Panc1 (cell line): Measurements from ENCODE around the gene INTS1. TPM values are rescaled to one million over a fixed set of nuclear protein-coding genes. Genes with fewer than 3 reads are reported as not detected.

Experiments used
- ATAC-seq: fragments of 200-7000 bp; cut with Tn5 transposase; 2 replicates; pipeline ENCODE4 v1.9.1; 2020; ENCODE audit warnings: mild to moderate bottlenecking, moderate library complexity
- BruUV-seq: library from RNA; stranded (reverse); fragments of 400-500 nt; replicated peaks from 2 replicates; lab custom pipeline; 2021; lab: Mats Ljungman, UMichigan
- CTCF ChIA-PET: fragments of 300-600 bp; sonication (Branson Sonifier 250); formaldehyde crosslinking; loops from one replicate; lab custom pipeline; 2022; ENCODE audit warnings: antibody characterized with exemption; lab: Charles Lee
- POLR2A ChIA-PET: fragments of 300-600 bp; sonication (Branson Sonifier 250); formaldehyde crosslinking; loops from one replicate; lab custom pipeline; 2022; ENCODE audit warnings: antibody characterized with exemption; lab: Charles Lee
- DNase-seq: peaks from one replicate; pipeline ENCODE4 v3.0.0-alpha.2; 2010; ENCODE audit warnings: low read depth, low spot score
- H3K27ac ChIP-seq: 2 replicates; pipeline ENCODE4 v1.5.1; 2011; ENCODE audit warnings: mild to moderate bottlenecking, low read length, inconsistent platforms
- H3K27me3 ChIP-seq: fragments of 200-500 bp; sonication (Bioruptor generic); 2 replicates; pipeline ENCODE4 v1.6.0; 2014; ENCODE audit warnings: low read length, inconsistent platforms; ENCODE audit not compliant: control insufficient read depth, insufficient read depth
- H3K36me3 ChIP-seq: fragments of 200-500 bp; sonication (Bioruptor generic); 2 replicates; pipeline ENCODE4 v1.5.1; 2014; ENCODE audit warnings: inconsistent platforms, mild to moderate bottlenecking, low read length, moderate library complexity; ENCODE audit not compliant: control insufficient read depth, insufficient read depth
- H3K4me1 ChIP-seq: 2 replicates; pipeline ENCODE4 v1.5.1; 2011; ENCODE audit warnings: inconsistent platforms, mild to moderate bottlenecking, low read length, moderate library complexity; ENCODE audit not compliant: control insufficient read depth, insufficient read depth
- H3K4me3 ChIP-seq, 2 experiments: 2 replicates each; pipeline ENCODE4 v1.5.1; 2011 to 2012; ENCODE audit warnings: low read depth in 2 of 2, low read length in 2 of 2, mild to moderate bottlenecking in 2 of 2, inconsistent platforms in 1 of 2, moderate library complexity in 1 of 2
- H3K9me3 ChIP-seq: fragments of 200-500 bp; sonication (Bioruptor generic); 2 replicates; pipeline ENCODE4 v1.5.1; 2014; ENCODE audit warnings: low read depth, mild to moderate bottlenecking, inconsistent platforms, low read length, moderate library complexity; ENCODE audit not compliant: control insufficient read depth, insufficient read depth
- POLR2AphosphoS5 ChIP-seq: IDR thresholded peaks from 2 replicates; pipeline ENCODE4 v1.6.1; 2012; ENCODE audit warnings: mild to moderate bottlenecking, low read depth, low read length, moderate library complexity
- SIN3A ChIP-seq: IDR thresholded peaks from 2 replicates; pipeline ENCODE4 v1.6.1; 2012; ENCODE audit warnings: low read depth, mild to moderate bottlenecking, low read length, moderate library complexity, borderline replicate concordance; ENCODE audit not compliant: insufficient read depth
- TCF7L2 ChIP-seq: IDR thresholded peaks from 2 replicates; pipeline ENCODE4 v1.6.1; 2011; ENCODE audit warnings: mild to moderate bottlenecking, low read depth, low read length, inconsistent platforms
- in situ Hi-C: cut with HindIII; loops from 2 replicates; pipeline ENCODE4 v1.10.0; 2016; ENCODE audit warnings: low sequenced_read_pairs, low pct_unique_long_range_greater_than_20kb
- intact Hi-C: fragments of 100-400 bp; cut with micrococcal nuclease; formaldehyde crosslinking; loops from one replicate; pipeline ENCODE4 v1.10.0; 2022; ENCODE audit not compliant: unreplicated experiment
- total RNA-seq: library from RNA; stranded (reverse); gene quantifications from one replicate; pipeline ENCODE4 v1.2.1, GENCODE V29; 2021; ENCODE audit not compliant: unreplicated experiment
- TF ChIP-seq, protein P1 (sequence below): fragments of 450-650 bp; IDR thresholded peaks from 2 replicates; pipeline ENCODE4 v1.5.1; 2017; ENCODE audit warnings: mild to moderate bottlenecking
- TF ChIP-seq, protein P2 (sequence below), 2 experiments: IDR thresholded peaks; 2 replicates each; pipeline ENCODE4 v1.6.1; 2011 to 2012; ENCODE audit warnings: low read depth in 2 of 2, control low read depth in 1 of 2, low read length in 1 of 2, mild to moderate bottlenecking in 1 of 2, moderate library complexity in 1 of 2; ENCODE audit not compliant: insufficient read depth in 1 of 2

INTS1 gene
- total RNA-seq, 1 experiment from 2014 or later: 173 TPM

DNA sequence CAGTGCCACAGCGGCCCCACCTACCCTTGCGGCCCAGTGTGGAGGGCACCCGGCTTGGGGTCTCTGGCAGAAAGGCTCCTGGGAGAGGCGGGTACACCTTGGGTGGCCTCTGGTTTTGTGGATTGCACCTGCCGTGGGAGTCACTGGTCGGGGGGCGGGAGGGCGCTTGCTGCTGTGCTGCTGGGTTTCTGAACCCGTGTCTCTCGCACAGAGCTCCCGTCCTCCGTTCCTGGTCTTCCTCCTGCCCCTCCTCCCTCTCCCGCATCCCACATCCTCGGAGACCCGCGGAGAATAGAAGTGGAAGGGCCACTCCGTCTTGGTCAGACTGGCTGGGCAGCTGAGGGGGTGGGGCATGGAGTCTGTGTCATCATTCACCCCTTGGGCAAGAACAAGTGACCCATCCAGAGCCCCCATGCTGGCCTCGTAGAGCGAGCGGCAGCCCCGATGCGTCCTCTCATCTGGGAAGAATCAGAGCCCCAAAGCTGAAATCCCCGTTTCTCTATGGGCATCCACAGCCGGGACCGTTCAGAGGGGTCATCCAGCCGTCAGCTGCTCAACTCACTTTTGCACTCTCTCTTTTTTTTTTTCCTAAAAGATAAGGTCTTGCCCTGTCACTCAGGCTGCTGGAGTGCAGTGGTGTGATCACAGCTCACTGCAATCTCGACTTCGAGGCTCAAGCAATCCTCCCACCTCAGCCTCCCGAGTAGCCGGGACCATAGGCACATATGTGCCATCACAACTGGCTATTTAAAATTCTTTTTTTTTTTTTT lies 30.3 kb upstream of the INTS1 start:
- TF ChIP-seq TCF7L2: no peak
- TF ChIP-seq, protein P1, sequence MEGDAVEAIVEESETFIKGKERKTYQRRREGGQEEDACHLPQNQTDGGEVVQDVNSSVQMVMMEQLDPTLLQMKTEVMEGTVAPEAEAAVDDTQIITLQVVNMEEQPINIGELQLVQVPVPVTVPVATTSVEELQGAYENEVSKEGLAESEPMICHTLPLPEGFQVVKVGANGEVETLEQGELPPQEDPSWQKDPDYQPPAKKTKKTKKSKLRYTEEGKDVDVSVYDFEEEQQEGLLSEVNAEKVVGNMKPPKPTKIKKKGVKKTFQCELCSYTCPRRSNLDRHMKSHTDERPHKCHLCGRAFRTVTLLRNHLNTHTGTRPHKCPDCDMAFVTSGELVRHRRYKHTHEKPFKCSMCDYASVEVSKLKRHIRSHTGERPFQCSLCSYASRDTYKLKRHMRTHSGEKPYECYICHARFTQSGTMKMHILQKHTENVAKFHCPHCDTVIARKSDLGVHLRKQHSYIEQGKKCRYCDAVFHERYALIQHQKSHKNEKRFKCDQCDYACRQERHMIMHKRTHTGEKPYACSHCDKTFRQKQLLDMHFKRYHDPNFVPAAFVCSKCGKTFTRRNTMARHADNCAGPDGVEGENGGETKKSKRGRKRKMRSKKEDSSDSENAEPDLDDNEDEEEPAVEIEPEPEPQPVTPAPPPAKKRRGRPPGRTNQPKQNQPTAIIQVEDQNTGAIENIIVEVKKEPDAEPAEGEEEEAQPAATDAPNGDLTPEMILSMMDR: no peak
- TF ChIP-seq SIN3A: no peak
- TF ChIP-seq POLR2AphosphoS5: no peak
- TF ChIP-seq, protein P2, sequence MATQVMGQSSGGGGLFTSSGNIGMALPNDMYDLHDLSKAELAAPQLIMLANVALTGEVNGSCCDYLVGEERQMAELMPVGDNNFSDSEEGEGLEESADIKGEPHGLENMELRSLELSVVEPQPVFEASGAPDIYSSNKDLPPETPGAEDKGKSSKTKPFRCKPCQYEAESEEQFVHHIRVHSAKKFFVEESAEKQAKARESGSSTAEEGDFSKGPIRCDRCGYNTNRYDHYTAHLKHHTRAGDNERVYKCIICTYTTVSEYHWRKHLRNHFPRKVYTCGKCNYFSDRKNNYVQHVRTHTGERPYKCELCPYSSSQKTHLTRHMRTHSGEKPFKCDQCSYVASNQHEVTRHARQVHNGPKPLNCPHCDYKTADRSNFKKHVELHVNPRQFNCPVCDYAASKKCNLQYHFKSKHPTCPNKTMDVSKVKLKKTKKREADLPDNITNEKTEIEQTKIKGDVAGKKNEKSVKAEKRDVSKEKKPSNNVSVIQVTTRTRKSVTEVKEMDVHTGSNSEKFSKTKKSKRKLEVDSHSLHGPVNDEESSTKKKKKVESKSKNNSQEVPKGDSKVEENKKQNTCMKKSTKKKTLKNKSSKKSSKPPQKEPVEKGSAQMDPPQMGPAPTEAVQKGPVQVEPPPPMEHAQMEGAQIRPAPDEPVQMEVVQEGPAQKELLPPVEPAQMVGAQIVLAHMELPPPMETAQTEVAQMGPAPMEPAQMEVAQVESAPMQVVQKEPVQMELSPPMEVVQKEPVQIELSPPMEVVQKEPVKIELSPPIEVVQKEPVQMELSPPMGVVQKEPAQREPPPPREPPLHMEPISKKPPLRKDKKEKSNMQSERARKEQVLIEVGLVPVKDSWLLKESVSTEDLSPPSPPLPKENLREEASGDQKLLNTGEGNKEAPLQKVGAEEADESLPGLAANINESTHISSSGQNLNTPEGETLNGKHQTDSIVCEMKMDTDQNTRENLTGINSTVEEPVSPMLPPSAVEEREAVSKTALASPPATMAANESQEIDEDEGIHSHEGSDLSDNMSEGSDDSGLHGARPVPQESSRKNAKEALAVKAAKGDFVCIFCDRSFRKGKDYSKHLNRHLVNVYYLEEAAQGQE (IDR thresholded peaks at IDR 0.05; ENCODE audit: insufficient read depth in 1 of 2, low read depth in 2 of 2, low read length in 1 of 2): no peak
- Histone ChIP-seq H3K4me3 (peak overlapping the region; percentile 71 to 86), H3K9me3 (no peaks in the 10 kb centered on the region), H3K27me3 (no peaks in the 10 kb centered on the region), H3K36me3 (no peaks in the 10 kb centered on the region; the same call in 1 of the 2 replicates), H3K27ac (peak overlapping the region; percentile 88), H3K4me1 (peaks cover 58% of the 10 kb centered on the region)
- in situ Hi-C loops (no loop called here), intact Hi-C loops (no loop called here)
- ATAC-seq: no peak
- BruUV-seq: no TSS peak
- ChIA-PET POLR2A (interaction anchor here (0.5 to 0.7 kb wide), 6 partner anchors 9 to 255 kb away, joined by 3 to 19 read pairs (median 7); no protein-coding TSS in a partner anchor), CTCF (no interaction called here)
- DNase-seq: no peak

DNA sequence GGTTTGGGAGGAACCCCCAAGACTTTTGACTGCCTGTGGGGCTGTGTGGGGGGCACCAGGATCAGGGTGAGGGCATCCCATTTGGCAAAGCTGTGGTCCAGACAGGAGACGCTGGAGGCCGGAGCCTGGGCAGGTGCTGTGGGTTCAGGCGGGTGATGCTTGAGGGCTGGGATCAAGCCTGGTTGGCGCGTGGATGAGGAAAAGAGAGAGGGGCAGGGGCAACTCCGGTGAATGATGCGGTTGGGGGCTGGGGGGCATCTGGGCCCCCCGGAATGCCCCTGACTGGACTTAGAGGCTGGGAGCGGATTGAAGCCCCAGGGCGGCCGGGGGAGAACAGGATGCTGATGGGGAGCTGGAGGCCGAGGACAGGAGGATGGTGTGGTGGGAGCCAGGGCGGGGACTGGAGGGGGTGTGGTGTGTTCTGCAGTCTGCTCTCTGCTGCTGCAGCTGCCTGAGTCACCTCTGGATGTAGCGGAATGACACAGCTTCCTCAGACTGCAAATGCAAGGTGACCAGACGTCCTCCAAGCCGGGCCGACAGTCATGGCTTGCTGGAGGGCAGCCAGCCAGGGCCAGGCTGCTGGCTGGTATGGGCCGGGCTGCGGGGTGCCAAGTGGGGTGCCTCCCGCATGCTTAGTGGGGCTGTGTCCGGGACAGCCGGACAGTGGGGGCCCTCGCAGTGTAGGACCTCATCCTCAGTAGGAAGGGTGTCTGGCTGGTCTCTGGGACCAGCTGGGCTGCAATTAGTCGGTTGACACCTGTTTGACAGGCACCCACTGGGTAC lies 29.5 kb upstream of the INTS1 start:
- intact Hi-C loops: no loop called here
- H3K4me1 ChIP-seq: peaks cover 50% of the 10 kb centered on the region
- no TSS peak for BruUV-seq
- DNase-seq: peak; percentile 86
- ChIA-PET POLR2A (interaction anchor here (0.5 to 0.7 kb wide), 4 partner anchors 26 to 709 kb away, joined by 3 to 4 read pairs (median 4); no protein-coding TSS in a partner anchor), CTCF (interaction anchor here (0.5 to 0.7 kb wide), 2 partner anchors 24 to 59 kb away, joined by 3 read pairs; no protein-coding TSS in a partner anchor)
- H3K27ac ChIP-seq: peak overlapping the region; percentile 88
- in situ Hi-C loops: no loop called here
- no peaks in the 10 kb centered on the region for H3K9me3 ChIP-seq
- ATAC-seq: peak; percentile 49
- no peaks in the 10 kb centered on the region for H3K27me3 ChIP-seq
- H3K36me3 ChIP-seq: no peaks in the 10 kb centered on the region
- 0 out of 2 replicates have a peak, but pooled peaks have one; percentile 45 for TF ChIP-seq SIN3A
- TF ChIP-seq, protein P2 (IDR thresholded peaks at IDR 0.05; ENCODE audit: insufficient read depth in 1 of 2, low read depth in 2 of 2, low read length in 1 of 2): no peak
- TF ChIP-seq POLR2AphosphoS5: no peak
- TF ChIP-seq, protein P1: no peak
- TF ChIP-seq TCF7L2: no peak
- peak overlapping the region; percentile 71 to 86 for H3K4me3 ChIP-seq
